GM23338 (cell line): ENCODE measurements around the gene PXK. TPM values are rescaled to one million over a fixed set of nuclear protein-coding genes. Genes with fewer than 3 reads are reported as not detected.

Experiments used
- ATAC-seq: fragments of 200-7000 bp; cut with Tn5 transposase; 3 replicates; pipeline ENCODE4 v1.9.1; 2020
- DNase-seq: peaks from one replicate; pipeline ENCODE4 v3.0.0-alpha.2; 2015; ENCODE audit warnings: low spot score
- H2AFZ ChIP-seq: fragments of 200-600 bp; sonication (generic); 2 replicates; pipeline ENCODE4 v1.8.0; 2016; ENCODE audit warnings: antibody characterized with exemption, mild to moderate bottlenecking, moderate library complexity
- H3F3A ChIP-seq: fragments of 200-600 bp; sonication (generic); replicated peaks from 2 replicates; pipeline ENCODE4 v1.8.0; 2017; ENCODE audit warnings: antibody characterized with exemption, mixed run types, low read depth
- H3K27ac ChIP-seq: fragments of 200-600 bp; sonication (generic); 2 replicates; pipeline ENCODE4 v1.6.1; 2016; ENCODE audit warnings: low read depth
- H3K27me3 ChIP-seq: fragments of 200-600 bp; sonication (generic); 2 replicates; pipeline ENCODE4 v1.8.0; 2016; ENCODE audit warnings: mild to moderate bottlenecking, mixed run types, moderate library complexity; ENCODE audit not compliant: insufficient read depth
- H3K36me3 ChIP-seq: fragments of 200-600 bp; sonication (generic); 2 replicates; pipeline ENCODE4 v1.8.0; 2016; ENCODE audit warnings: mild to moderate bottlenecking; ENCODE audit not compliant: insufficient read depth
- H3K4me1 ChIP-seq: fragments of 200-600 bp; sonication (generic); 2 replicates; pipeline ENCODE4 v1.8.0; 2016; ENCODE audit warnings: mild to moderate bottlenecking, moderate library complexity; ENCODE audit not compliant: insufficient read depth
- H3K4me2 ChIP-seq: fragments of 200-600 bp; sonication (generic); 2 replicates; pipeline ENCODE4 v1.7.1; 2017; ENCODE audit warnings: mixed run types
- H3K4me3 ChIP-seq: fragments of 200-600 bp; sonication (generic); 2 replicates; pipeline ENCODE4 v1.6.1; 2016; ENCODE audit warnings: mixed run types
- H3K79me2 ChIP-seq: fragments of 200-600 bp; sonication (generic); replicated peaks from 2 replicates; pipeline ENCODE4 v1.8.0; 2017; ENCODE audit warnings: mild to moderate bottlenecking; ENCODE audit not compliant: insufficient read depth
- H3K9me2 ChIP-seq: fragments of 200-600 bp; sonication (generic); 2 replicates; pipeline ENCODE4 v1.8.0; 2017; ENCODE audit not compliant: insufficient read depth
- H4K20me1 ChIP-seq: fragments of 200-600 bp; sonication (generic); replicated peaks from 2 replicates; pipeline ENCODE4 v1.8.0; 2017; ENCODE audit warnings: mild to moderate bottlenecking; ENCODE audit not compliant: insufficient read depth
- H3K27ac Mint-ChIP-seq: 2 replicates; pipeline ENCODE4 v1.8.0; 2020; ENCODE audit warnings: inconsistent platforms, mild to moderate bottlenecking, moderate library complexity, mixed read lengths
- H3K27me3 Mint-ChIP-seq: 3 replicates; pipeline ENCODE4 v1.8.0; 2022; ENCODE audit warnings: low read depth, mild to moderate bottlenecking, moderate library complexity, mixed read lengths, inconsistent platforms; ENCODE audit not compliant: insufficient read depth, poor library complexity
- H3K36me3 Mint-ChIP-seq: 3 replicates; pipeline ENCODE4 v1.8.0; 2021; ENCODE audit warnings: low read depth, mild to moderate bottlenecking, inconsistent platforms, moderate library complexity, mixed read lengths
- H3K4me1 Mint-ChIP-seq: 3 replicates; pipeline ENCODE4 v1.8.0; 2020; ENCODE audit warnings: mild to moderate bottlenecking, inconsistent platforms, mixed read lengths
- H3K4me3 Mint-ChIP-seq: 3 replicates; pipeline ENCODE4 v1.8.0; 2021; ENCODE audit warnings: moderate library complexity, mild to moderate bottlenecking, inconsistent platforms, mixed read lengths
- H3K9me3 Mint-ChIP-seq: 3 replicates; pipeline ENCODE4 v1.8.0; 2020; ENCODE audit warnings: moderate library complexity, mild to moderate bottlenecking, inconsistent platforms, mixed read lengths
- EZH2 ChIP-seq: fragments of 200-600 bp; sonication (generic); IDR thresholded peaks from one replicate; pipeline ENCODE4 v1.8.0; 2017; ENCODE audit warnings: antibody characterized with exemption, mild to moderate bottlenecking, low read depth; ENCODE audit not compliant: unreplicated experiment
- EZH2phosphoT487 ChIP-seq: fragments of 200-600 bp; sonication (generic); IDR thresholded peaks from one replicate; pipeline ENCODE4 v1.8.1; 2018; ENCODE audit warnings: antibody characterized with exemption; ENCODE audit not compliant: unreplicated experiment
- NANOG ChIP-seq: IDR thresholded peaks from 2 replicates; pipeline ENCODE4 v1.6.1; 2016; ENCODE audit warnings: antibody characterized with exemption, borderline replicate concordance
- POLR2AphosphoS5 ChIP-seq: IDR thresholded peaks from 2 replicates; pipeline ENCODE4 v1.6.1; 2016; ENCODE audit warnings: antibody characterized with exemption, low read depth
- STAT1 ChIP-seq: IDR thresholded peaks from one replicate; pipeline ENCODE4 v1.6.1; 2016; ENCODE audit warnings: antibody characterized with exemption; ENCODE audit not compliant: unreplicated experiment
- ZNF114 ChIP-seq: fragments of 250-450 bp; sonication (Bioruptor Pico); IDR thresholded peaks from 2 replicates; pipeline ENCODE4 v1.5.0; 2020; ENCODE audit warnings: mild to moderate bottlenecking, moderate library complexity
- ZNF331 ChIP-seq: fragments of 250-450 bp; sonication (Bioruptor Pico); IDR thresholded peaks from 2 replicates; pipeline ENCODE4 v1.5.0; 2020; ENCODE audit warnings: low read depth, mild to moderate bottlenecking, moderate library complexity
- polyA plus RNA-seq: library from polyadenylated mRNA; unstranded; fragments of >200 nt; fragmentation: Nextera tagmentation; extraction: Ambion mirVana; gene quantifications from 2 replicates; pipeline ENCODE4 v1.2.1, GENCODE V29; 2016
- total RNA-seq: library from RNA; depleted of rRNA; stranded (reverse); fragments of >200 nt; shearing (Covaris generic); gene quantifications from 2 replicates; pipeline ENCODE4 v1.2.3, GENCODE V29; 2014
- TF ChIP-seq, protein P1 (sequence below): IDR thresholded peaks from 2 replicates; pipeline ENCODE4 v1.6.1; 2016; ENCODE audit warnings: antibody characterized with exemption
- TF ChIP-seq, protein P2 (sequence below), 2 experiments: fragments of 200-600 bp in 1 of 2; sonication (generic) in 1 of 2; conservative IDR thresholded peaks; 2 replicates each; pipeline versions ENCODE4 v1.5.1 to v1.6.1; 2016 to 2017; ENCODE audit warnings: antibody characterized with exemption in 2 of 2, low read depth in 2 of 2, mild to moderate bottlenecking in 2 of 2, moderate library complexity in 1 of 2
- TF ChIP-seq, protein P3 (sequence below): fragments of 250-450 bp; sonication (Bioruptor Pico); IDR thresholded peaks from 2 replicates; pipeline ENCODE4 v1.5.0; 2020; ENCODE audit warnings: mild to moderate bottlenecking, moderate library complexity
- TF ChIP-seq, protein P4 (sequence below): IDR thresholded peaks from one replicate; pipeline ENCODE4 v1.6.1; 2018; ENCODE audit warnings: antibody characterized with exemption; ENCODE audit not compliant: unreplicated experiment

The PXK gene
- total and polyA plus RNA-seq, 2 experiments from 2014 or later = 6.4 to 6.5 TPM

DNA sequence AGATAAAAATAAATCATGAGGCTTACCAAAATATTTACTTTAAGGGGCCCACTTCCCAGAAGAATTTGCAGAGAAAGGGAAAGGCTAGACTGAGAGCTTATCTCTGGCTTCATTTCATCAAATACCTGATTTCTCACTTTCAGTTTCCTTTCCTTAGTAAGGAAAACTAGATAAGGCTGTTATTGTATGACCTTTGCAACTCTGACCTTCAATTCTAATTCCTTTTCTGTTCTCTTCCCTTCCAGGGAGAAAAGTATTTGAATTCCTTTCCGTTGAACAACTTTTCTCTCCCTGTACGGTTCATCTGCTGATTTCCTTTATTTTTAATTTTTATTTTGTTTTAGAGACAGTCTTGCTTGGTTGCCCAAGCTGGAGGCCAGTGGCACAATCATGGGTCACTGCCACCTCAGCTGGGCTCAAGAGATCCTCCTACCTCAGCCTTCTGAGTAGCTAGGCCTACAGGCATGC, 7.1 kb upstream of the PXK start:
- H4K20me1 ChIP-seq = no peaks in the 10 kb centered on the region; the same call in 1 of the 2 replicates
- DNase-seq (no peak), ATAC-seq (no peak)
- H3K27ac ChIP-seq = peak overlapping the region; percentile 40; the same call in 1 of the 2 replicates
- Mint-ChIP-seq H3K36me3 (peaks cover 2% of the 10 kb centered on the region; the same call in 2 of the 3 replicates), H3K27me3 (peaks cover 10% of the 10 kb centered on the region), H3K4me3 (no peak overlapping the region), H3K4me1 (peaks cover 30% of the 10 kb centered on the region), H3K9me3 (no peaks in the 10 kb centered on the region), H3K27ac (no peak overlapping the region)
- H3K79me2 ChIP-seq = no peaks in the 10 kb centered on the region
- no peak overlapping the region for H2AFZ ChIP-seq
- H3K4me1 ChIP-seq = peaks cover 24% of the 10 kb centered on the region
- H3K4me3 ChIP-seq = no peak overlapping the region
- H3F3A ChIP-seq = 0 out of 2 replicates have a peak, but pooled peaks cover 5% of the 10 kb centered on the region
- no peaks in the 10 kb centered on the region for H3K36me3 ChIP-seq
- no peak for TF ChIP-seq EZH2phosphoT487
- TF ChIP-seq, protein P1, sequence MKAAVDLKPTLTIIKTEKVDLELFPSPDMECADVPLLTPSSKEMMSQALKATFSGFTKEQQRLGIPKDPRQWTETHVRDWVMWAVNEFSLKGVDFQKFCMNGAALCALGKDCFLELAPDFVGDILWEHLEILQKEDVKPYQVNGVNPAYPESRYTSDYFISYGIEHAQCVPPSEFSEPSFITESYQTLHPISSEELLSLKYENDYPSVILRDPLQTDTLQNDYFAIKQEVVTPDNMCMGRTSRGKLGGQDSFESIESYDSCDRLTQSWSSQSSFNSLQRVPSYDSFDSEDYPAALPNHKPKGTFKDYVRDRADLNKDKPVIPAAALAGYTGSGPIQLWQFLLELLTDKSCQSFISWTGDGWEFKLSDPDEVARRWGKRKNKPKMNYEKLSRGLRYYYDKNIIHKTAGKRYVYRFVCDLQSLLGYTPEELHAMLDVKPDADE = no peak
- TF ChIP-seq EZH2 = no peak
- no peak for TF ChIP-seq NANOG
- TF ChIP-seq, protein P2, sequence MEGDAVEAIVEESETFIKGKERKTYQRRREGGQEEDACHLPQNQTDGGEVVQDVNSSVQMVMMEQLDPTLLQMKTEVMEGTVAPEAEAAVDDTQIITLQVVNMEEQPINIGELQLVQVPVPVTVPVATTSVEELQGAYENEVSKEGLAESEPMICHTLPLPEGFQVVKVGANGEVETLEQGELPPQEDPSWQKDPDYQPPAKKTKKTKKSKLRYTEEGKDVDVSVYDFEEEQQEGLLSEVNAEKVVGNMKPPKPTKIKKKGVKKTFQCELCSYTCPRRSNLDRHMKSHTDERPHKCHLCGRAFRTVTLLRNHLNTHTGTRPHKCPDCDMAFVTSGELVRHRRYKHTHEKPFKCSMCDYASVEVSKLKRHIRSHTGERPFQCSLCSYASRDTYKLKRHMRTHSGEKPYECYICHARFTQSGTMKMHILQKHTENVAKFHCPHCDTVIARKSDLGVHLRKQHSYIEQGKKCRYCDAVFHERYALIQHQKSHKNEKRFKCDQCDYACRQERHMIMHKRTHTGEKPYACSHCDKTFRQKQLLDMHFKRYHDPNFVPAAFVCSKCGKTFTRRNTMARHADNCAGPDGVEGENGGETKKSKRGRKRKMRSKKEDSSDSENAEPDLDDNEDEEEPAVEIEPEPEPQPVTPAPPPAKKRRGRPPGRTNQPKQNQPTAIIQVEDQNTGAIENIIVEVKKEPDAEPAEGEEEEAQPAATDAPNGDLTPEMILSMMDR (conservative IDR thresholded peaks at IDR 0.05; ENCODE audit: low read depth in 2 of 2) = no peak
- TF ChIP-seq ZNF331 = no peak
- no peak for TF ChIP-seq ZNF114 (CRISPR knock-in tag)
- TF ChIP-seq POLR2AphosphoS5 = no peak
- TF ChIP-seq, protein P3, sequence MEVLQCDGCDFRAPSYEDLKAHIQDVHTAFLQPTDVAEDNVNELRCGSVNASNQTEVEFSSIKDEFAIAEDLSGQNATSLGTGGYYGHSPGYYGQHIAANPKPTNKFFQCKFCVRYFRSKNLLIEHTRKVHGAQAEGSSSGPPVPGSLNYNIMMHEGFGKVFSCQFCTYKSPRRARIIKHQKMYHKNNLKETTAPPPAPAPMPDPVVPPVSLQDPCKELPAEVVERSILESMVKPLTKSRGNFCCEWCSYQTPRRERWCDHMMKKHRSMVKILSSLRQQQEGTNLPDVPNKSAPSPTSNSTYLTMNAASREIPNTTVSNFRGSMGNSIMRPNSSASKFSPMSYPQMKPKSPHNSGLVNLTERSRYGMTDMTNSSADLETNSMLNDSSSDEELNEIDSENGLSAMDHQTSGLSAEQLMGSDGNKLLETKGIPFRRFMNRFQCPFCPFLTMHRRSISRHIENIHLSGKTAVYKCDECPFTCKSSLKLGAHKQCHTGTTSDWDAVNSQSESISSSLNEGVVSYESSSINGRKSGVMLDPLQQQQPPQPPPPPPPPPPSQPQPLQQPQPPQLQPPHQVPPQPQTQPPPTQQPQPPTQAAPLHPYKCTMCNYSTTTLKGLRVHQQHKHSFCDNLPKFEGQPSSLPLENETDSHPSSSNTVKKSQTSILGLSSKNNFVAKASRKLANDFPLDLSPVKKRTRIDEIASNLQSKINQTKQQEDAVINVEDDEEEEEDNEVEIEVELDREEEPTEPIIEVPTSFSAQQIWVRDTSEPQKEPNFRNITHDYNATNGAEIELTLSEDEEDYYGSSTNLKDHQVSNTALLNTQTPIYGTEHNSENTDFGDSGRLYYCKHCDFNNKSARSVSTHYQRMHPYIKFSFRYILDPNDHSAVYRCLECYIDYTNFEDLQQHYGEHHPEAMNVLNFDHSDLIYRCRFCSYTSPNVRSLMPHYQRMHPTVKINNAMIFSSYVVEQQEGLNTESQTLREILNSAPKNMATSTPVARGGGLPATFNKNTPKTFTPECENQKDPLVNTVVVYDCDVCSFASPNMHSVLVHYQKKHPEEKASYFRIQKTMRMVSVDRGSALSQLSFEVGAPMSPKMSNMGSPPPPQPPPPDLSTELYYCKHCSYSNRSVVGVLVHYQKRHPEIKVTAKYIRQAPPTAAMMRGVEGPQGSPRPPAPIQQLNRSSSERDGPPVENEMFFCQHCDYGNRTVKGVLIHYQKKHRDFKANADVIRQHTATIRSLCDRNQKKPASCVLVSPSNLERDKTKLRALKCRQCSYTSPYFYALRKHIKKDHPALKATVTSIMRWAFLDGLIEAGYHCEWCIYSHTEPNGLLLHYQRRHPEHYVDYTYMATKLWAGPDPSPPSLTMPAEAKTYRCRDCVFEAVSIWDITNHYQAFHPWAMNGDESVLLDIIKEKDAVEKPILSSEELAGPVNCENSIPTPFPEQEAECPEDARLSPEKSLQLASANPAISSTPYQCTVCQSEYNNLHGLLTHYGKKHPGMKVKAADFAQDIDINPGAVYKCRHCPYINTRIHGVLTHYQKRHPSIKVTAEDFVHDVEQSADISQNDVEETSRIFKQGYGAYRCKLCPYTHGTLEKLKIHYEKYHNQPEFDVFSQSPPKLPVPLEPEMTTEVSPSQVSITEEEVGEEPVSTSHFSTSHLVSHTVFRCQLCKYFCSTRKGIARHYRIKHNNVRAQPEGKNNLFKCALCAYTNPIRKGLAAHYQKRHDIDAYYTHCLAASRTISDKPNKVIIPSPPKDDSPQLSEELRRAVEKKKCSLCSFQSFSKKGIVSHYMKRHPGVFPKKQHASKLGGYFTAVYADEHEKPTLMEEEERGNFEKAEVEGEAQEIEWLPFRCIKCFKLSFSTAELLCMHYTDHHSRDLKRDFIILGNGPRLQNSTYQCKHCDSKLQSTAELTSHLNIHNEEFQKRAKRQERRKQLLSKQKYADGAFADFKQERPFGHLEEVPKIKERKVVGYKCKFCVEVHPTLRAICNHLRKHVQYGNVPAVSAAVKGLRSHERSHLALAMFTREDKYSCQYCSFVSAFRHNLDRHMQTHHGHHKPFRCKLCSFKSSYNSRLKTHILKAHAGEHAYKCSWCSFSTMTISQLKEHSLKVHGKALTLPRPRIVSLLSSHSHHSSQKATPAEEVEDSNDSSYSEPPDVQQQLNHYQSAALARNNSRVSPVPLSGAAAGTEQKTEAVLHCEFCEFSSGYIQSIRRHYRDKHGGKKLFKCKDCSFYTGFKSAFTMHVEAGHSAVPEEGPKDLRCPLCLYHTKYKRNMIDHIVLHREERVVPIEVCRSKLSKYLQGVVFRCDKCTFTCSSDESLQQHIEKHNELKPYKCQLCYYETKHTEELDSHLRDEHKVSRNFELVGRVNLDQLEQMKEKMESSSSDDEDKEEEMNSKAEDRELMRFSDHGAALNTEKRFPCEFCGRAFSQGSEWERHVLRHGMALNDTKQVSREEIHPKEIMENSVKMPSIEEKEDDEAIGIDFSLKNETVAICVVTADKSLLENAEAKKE (CRISPR knock-in tag) = no peak
- TF ChIP-seq, protein P4, sequence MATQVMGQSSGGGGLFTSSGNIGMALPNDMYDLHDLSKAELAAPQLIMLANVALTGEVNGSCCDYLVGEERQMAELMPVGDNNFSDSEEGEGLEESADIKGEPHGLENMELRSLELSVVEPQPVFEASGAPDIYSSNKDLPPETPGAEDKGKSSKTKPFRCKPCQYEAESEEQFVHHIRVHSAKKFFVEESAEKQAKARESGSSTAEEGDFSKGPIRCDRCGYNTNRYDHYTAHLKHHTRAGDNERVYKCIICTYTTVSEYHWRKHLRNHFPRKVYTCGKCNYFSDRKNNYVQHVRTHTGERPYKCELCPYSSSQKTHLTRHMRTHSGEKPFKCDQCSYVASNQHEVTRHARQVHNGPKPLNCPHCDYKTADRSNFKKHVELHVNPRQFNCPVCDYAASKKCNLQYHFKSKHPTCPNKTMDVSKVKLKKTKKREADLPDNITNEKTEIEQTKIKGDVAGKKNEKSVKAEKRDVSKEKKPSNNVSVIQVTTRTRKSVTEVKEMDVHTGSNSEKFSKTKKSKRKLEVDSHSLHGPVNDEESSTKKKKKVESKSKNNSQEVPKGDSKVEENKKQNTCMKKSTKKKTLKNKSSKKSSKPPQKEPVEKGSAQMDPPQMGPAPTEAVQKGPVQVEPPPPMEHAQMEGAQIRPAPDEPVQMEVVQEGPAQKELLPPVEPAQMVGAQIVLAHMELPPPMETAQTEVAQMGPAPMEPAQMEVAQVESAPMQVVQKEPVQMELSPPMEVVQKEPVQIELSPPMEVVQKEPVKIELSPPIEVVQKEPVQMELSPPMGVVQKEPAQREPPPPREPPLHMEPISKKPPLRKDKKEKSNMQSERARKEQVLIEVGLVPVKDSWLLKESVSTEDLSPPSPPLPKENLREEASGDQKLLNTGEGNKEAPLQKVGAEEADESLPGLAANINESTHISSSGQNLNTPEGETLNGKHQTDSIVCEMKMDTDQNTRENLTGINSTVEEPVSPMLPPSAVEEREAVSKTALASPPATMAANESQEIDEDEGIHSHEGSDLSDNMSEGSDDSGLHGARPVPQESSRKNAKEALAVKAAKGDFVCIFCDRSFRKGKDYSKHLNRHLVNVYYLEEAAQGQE = no peak
- no peak for TF ChIP-seq STAT1
- H3K27me3 ChIP-seq = no peaks in the 10 kb centered on the region
- H3K9me2 ChIP-seq = no peaks in the 10 kb centered on the region
- H3K4me2 ChIP-seq = no peak overlapping the region
